PFSK-1 (cell line): ENCODE data around the gene PLEKHH1.

Source experiments
- FOXP2 ChIP-seq: optimal IDR thresholded peaks from 2 replicates; pipeline ENCODE3; 2011; ENCODE audit warnings: borderline replicate concordance, control low read depth, inconsistent platforms; ENCODE audit not compliant: insufficient read depth; ENCODE audit errors: extremely low read length, extremely low read depth
- POLR2AphosphoS5 ChIP-seq: IDR thresholded peaks from 2 replicates; pipeline ENCODE4 v1.6.1; 2012; ENCODE audit warnings: low read depth, mild to moderate bottlenecking, control low read depth, low read length, moderate library complexity
- SIN3A ChIP-seq: IDR thresholded peaks from 2 replicates; pipeline ENCODE4 v1.6.1; 2012; ENCODE audit warnings: mild to moderate bottlenecking, low read length, moderate library complexity, borderline replicate concordance; ENCODE audit not compliant: insufficient read depth
- TAF1 ChIP-seq: IDR thresholded peaks from 2 replicates; pipeline ENCODE4 v1.6.1; 2012; ENCODE audit warnings: low read length, control low read depth, borderline replicate concordance; ENCODE audit not compliant: insufficient read depth
- TF ChIP-seq, protein P1 (sequence below), 2 experiments: IDR thresholded peaks; 2 replicates each; pipeline versions ENCODE4 v1.6.1 to v1.8.0; 2011 to 2012; ENCODE audit warnings: low read depth in 2 of 2, low read length in 2 of 2, control low read depth in 1 of 2, inconsistent platforms in 1 of 2, mild to moderate bottlenecking in 1 of 2, moderate library complexity in 1 of 2; ENCODE audit not compliant: insufficient read depth in 1 of 2

DNA sequence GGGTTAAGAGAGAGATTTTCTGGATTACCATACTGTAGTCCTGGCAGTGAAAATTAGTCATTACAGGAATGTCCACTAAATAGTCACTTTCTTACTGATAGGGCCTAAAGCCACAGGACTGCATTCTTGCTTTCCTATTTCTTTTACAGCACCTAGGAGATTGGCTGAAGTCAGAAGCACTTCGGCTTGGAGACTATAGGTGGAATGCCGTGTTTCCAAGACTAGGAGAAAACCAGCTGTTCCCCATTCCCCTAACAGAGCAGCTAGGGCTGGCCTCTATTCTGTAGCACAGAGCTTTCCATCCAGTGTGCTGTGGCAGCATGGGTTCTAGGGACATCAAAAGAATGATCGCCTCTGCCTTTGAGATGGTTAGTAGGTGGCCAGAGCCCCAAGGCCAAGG is 51.9 kb downstream of the PLEKHH1 start:
- TF ChIP-seq POLR2AphosphoS5, result no peak
- no peak for TF ChIP-seq TAF1
- no peak for TF ChIP-seq FOXP2
- TF ChIP-seq SIN3A, result no peak
- TF ChIP-seq, protein P1, sequence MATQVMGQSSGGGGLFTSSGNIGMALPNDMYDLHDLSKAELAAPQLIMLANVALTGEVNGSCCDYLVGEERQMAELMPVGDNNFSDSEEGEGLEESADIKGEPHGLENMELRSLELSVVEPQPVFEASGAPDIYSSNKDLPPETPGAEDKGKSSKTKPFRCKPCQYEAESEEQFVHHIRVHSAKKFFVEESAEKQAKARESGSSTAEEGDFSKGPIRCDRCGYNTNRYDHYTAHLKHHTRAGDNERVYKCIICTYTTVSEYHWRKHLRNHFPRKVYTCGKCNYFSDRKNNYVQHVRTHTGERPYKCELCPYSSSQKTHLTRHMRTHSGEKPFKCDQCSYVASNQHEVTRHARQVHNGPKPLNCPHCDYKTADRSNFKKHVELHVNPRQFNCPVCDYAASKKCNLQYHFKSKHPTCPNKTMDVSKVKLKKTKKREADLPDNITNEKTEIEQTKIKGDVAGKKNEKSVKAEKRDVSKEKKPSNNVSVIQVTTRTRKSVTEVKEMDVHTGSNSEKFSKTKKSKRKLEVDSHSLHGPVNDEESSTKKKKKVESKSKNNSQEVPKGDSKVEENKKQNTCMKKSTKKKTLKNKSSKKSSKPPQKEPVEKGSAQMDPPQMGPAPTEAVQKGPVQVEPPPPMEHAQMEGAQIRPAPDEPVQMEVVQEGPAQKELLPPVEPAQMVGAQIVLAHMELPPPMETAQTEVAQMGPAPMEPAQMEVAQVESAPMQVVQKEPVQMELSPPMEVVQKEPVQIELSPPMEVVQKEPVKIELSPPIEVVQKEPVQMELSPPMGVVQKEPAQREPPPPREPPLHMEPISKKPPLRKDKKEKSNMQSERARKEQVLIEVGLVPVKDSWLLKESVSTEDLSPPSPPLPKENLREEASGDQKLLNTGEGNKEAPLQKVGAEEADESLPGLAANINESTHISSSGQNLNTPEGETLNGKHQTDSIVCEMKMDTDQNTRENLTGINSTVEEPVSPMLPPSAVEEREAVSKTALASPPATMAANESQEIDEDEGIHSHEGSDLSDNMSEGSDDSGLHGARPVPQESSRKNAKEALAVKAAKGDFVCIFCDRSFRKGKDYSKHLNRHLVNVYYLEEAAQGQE (IDR thresholded peaks at IDR 0.05; ENCODE audit: insufficient read depth in 1 of 2, low read depth in 2 of 2, low read length in 2 of 2), result no peak
